Measurements from ENCODE around the gene SERPINB4. TPM values are rescaled to one million over a fixed set of nuclear protein-coding genes. Genes with fewer than 3 reads are reported as not detected.
"Not testable (repeated sequence)": the region's sequence is repeated elsewhere in the genome, so short reads cannot be mapped to it uniquely, and the experiment has no call there.

The SERPINB4 gene
- total RNA-seq: not detected

GRCh38 chr18:63644142-63644541 lies at the start of gene SERPINB4:
Gene SERPINB4 (minus strand): TSS chr18:63644256. CDS start chr18:63643577, 679 bp downstream.
- intact Hi-C loops (cut with DNase I): not testable (repeated sequence)
- 90% methylated on average over 1 of the region's 2 CpGs for whole genome bisulfite sequencing

GRCh38 chr18:63689064-63689463 lies 45.0 kb upstream of the SERPINB4 start:
- DNase-seq (ENCODE audit: extremely low spot score): no peak
- 51% methylated on average over 2 of the region's 2 CpGs for WGBS
- Histone ChIP-seq H3K27me3 (peaks cover 0 to 9% (median 0%) of the 10 kb centered on the region in 4 donors), H3K36me3 (no peaks in the 10 kb centered on the region), H3K27ac (replicated peaks in 1 of 4) (no peak overlapping the region), H3K9me3 (peaks cover 0 to 8% (median 5%) of the 10 kb centered on the region in 4 donors), H3K4me3 (no peak overlapping the region), H3K4me1 (no peaks in the 10 kb centered on the region)
- intact Hi-C loops (cut with DNase I): no loop called here
- TF ChIP-seq EP300 (IDR thresholded peaks at IDR 0.05) (no peak), POLR2A (IDR thresholded peaks at IDR 0.05; ENCODE audit: low read depth) (no peak), CTCF (IDR thresholded peaks at IDR 0.05) (no peak), POLR2AphosphoS5 (IDR thresholded peaks at IDR 0.05) (no peak)

More at GRCh38 chr18:63644142-63644541, at the start of gene SERPINB4:
- not testable (repeated sequence) for H3K4me1 ChIP-seq; H3K9me3 ChIP-seq; DNase-seq (ENCODE audit: extremely low spot score); H3K36me3 ChIP-seq; H3K4me3 ChIP-seq; H3K27ac ChIP-seq (replicated peaks in 1 of 4); H3K27me3 ChIP-seq

- intact Hi-C loops (cut with DNase I): no loop called here
- H3K27me3 ChIP-seq: peaks cover 0 to 12% (median 0%) of the 10 kb centered on the region in 4 donors
- 37% methylated on average over 2 of the region's 2 CpGs for WGBS
- H3K4me1 ChIP-seq: no peaks in the 10 kb centered on the region
- DNase-seq (ENCODE audit: extremely low spot score): no peak
- H3K27ac ChIP-seq (replicated peaks in 1 of 4): no peak overlapping the region
- no peaks in the 10 kb centered on the region for H3K36me3 ChIP-seq
- no peak overlapping the region for H3K4me3 ChIP-seq
- H3K9me3 ChIP-seq: peaks cover 0 to 8% (median 2%) of the 10 kb centered on the region in 4 donors
- TF ChIP-seq POLR2AphosphoS5 (IDR thresholded peaks at IDR 0.05): no peak
- no peak for TF ChIP-seq POLR2A (IDR thresholded peaks at IDR 0.05; ENCODE audit: low read depth)
- TF ChIP-seq CTCF (IDR thresholded peaks at IDR 0.05): no peak
- no peak for TF ChIP-seq EP300 (IDR thresholded peaks at IDR 0.05)
These were observed 42.8 kb upstream of the SERPINB4 start for GRCh38 chr18:63686871-63687270.

- H3K27me3 ChIP-seq: peaks cover 0 to 12% (median 0%) of the 10 kb centered on the region in 4 donors
- peaks cover 0 to 8% (median 0%) of the 10 kb centered on the region in 4 donors for H3K9me3 ChIP-seq
- H3K4me1 ChIP-seq: no peaks in the 10 kb centered on the region
- intact Hi-C loops (cut with DNase I): no loop called here
- 94% methylated on average over 3 of the region's 3 CpGs for WGBS
- no peaks in the 10 kb centered on the region for H3K36me3 ChIP-seq
- TF ChIP-seq CTCF (IDR thresholded peaks at IDR 0.05) (no peak), POLR2AphosphoS5 (IDR thresholded peaks at IDR 0.05) (no peak), EP300 (IDR thresholded peaks at IDR 0.05) (no peak), POLR2A (IDR thresholded peaks at IDR 0.05; ENCODE audit: low read depth) (no peak)
- H3K4me3 ChIP-seq: no peak overlapping the region
- no peak overlapping the region for H3K27ac ChIP-seq (replicated peaks in 1 of 4)
- DNase-seq (ENCODE audit: extremely low spot score): no peak
These were observed 40.7 kb upstream of the SERPINB4 start for GRCh38 chr18:63684718-63685117.

- 68% methylated on average over 5 of the region's 5 CpGs for WGBS
- no peaks in the 10 kb centered on the region for H3K36me3 ChIP-seq
- peaks cover 0 to 8% (median 0%) of the 10 kb centered on the region in 4 donors for H3K9me3 ChIP-seq
- H3K4me3 ChIP-seq: no peak overlapping the region
- H3K4me1 ChIP-seq: no peaks in the 10 kb centered on the region
- peaks cover 0 to 12% (median 0%) of the 10 kb centered on the region in 4 donors for H3K27me3 ChIP-seq
- TF ChIP-seq EP300 (IDR thresholded peaks at IDR 0.05): no peak
- TF ChIP-seq CTCF (IDR thresholded peaks at IDR 0.05): no peak
- TF ChIP-seq POLR2A (IDR thresholded peaks at IDR 0.05; ENCODE audit: low read depth): no peak
- no peak for TF ChIP-seq POLR2AphosphoS5 (IDR thresholded peaks at IDR 0.05)
- DNase-seq (ENCODE audit: extremely low spot score): no peak
- no peak overlapping the region for H3K27ac ChIP-seq (replicated peaks in 1 of 4)
- intact Hi-C loops (cut with DNase I): no loop called here
These were observed 39.8 kb upstream of the SERPINB4 start for GRCh38 chr18:63683890-63684289.
